Measurements from ENCODE around the gene NECAP2. TPM values are rescaled to one million over a fixed set of nuclear protein-coding genes. Genes with fewer than 3 reads are reported as not detected.

Gene NECAP2
- total and polyA plus RNA-seq, 2 donors (not counting 3 experiments of a cell fraction or from before 2014, with no cell fraction given) = 101 to 148 TPM

GRCh38 chr1:16409536-16410152 is 30.9 kb upstream of the NECAP2 start:
- intact Hi-C loops (cut with micrococcal nuclease) (no loop called here), dilution Hi-C loops (cut with MboI; ENCODE audit: extremely low pct_ligation_motif_present, low sequenced_read_pairs) (no loop called here)
- no TSS peak for BruUV-seq (replicated peaks)
- no peak for TF ChIP-seq FOS (IDR thresholded peaks at IDR 0.05; ENCODE audit: borderline replicate concordance, insufficient read depth, low read length)
- TF ChIP-seq EZH2 (IDR thresholded peaks at IDR 0.05; ENCODE audit: borderline replicate concordance, low read depth, low read length, severe bottlenecking) = no peak
- no peak for TF ChIP-seq MYC (IDR thresholded peaks at IDR 0.05; ENCODE audit: low read depth, low read length)
- TF ChIP-seq POLR2A (IDR thresholded peaks at IDR 0.05; ENCODE audit: low read depth, low read length) = no peak
- TF ChIP-seq, protein P1, sequence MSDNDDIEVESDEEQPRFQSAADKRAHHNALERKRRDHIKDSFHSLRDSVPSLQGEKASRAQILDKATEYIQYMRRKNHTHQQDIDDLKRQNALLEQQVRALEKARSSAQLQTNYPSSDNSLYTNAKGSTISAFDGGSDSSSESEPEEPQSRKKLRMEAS (IDR thresholded peaks at IDR 0.05; ENCODE audit: insufficient read depth, insufficient read length) = no peak
- TF ChIP-seq POLR2AphosphoS5 (IDR thresholded peaks at IDR 0.05; ENCODE audit: insufficient read depth, low read depth, low read length) = no peak
- TF ChIP-seq JUN (IDR thresholded peaks at IDR 0.05; ENCODE audit: borderline replicate concordance, insufficient read depth, insufficient read length, low read depth) = no peak
- no peak for TF ChIP-seq CTCF (IDR thresholded peaks at IDR 0.05; ENCODE audit: extremely low read depth in 1 of 2, insufficient read depth in 1 of 2, low read depth in 1 of 2, low read length in 2 of 2)
- no peak for TF ChIP-seq GATA2 (IDR thresholded peaks at IDR 0.05; ENCODE audit: insufficient read depth, insufficient read length, low read depth, low read length)
- Histone ChIP-seq H3K27ac (ENCODE audit: insufficient read depth, low read depth, low read length) (no peak overlapping the region), H4K20me1 (replicated peaks; ENCODE audit: control insufficient read depth, extremely low read depth, insufficient read depth, low read length) (no peaks in the 10 kb centered on the region), H3K9me3 (replicated peaks; ENCODE audit: control insufficient read depth, insufficient read depth, low read length) (no peaks in the 10 kb centered on the region), H3K4me2 (ENCODE audit: insufficient read depth, low read length) (no peak overlapping the region), H2AFZ (ENCODE audit: low read depth, low read length) (no peak overlapping the region), H3K36me3 (ENCODE audit: control insufficient read depth in 2 of 2, extremely low read depth in 1 of 2, insufficient read depth in 2 of 2, low read length in 2 of 2) (no peaks in the 10 kb centered on the region), H3K9me1 (replicated peaks; ENCODE audit: control insufficient read depth, extremely low read depth, insufficient read depth, low read length) (no peaks in the 10 kb centered on the region), H3K4me1 (ENCODE audit: control insufficient read depth, extremely low read depth, insufficient read depth, low read length) (no peaks in the 10 kb centered on the region), H3K9ac (replicated peaks; ENCODE audit: extremely low read depth, insufficient read depth, low read length) (no peak overlapping the region), H3K4me3 (replicated peaks in 1 of 3; ENCODE audit: insufficient read depth in 1 of 3, low read depth in 1 of 3, low read length in 3 of 3) (no peak overlapping the region), H3K79me2 (ENCODE audit: control insufficient read depth, insufficient read depth, low read length) (no peaks in the 10 kb centered on the region), H3K27me3 (ENCODE audit: control insufficient read depth in 2 of 2, insufficient read depth in 2 of 2, low read length in 2 of 2) (no peaks in the 10 kb centered on the region)
- CTCF ChIA-PET = no interaction called here
- DNase-seq (ENCODE audit: low read depth, low spot score) (no peak), FAIRE-seq (no peak)
- POLR2A ChIA-PET = no interaction called here
